Measurements from ENCODE around the gene COL2A1. TPM values are rescaled to one million over a fixed set of nuclear protein-coding genes. Genes with fewer than 3 reads are reported as not detected.

COL2A1 gene
- total RNA-seq, 1 experiment from 2014 or later, result 1.4 TPM

- H3K27me3 ChIP-seq (ENCODE audit: control insufficient read depth, insufficient read depth, low read length), result no peaks in the 10 kb centered on the region
- no peaks in the 10 kb centered on the region for H3K36me3 ChIP-seq (ENCODE audit: control insufficient read depth, insufficient read depth, low read length)
- TF ChIP-seq POLR2AphosphoS5 (IDR thresholded peaks at IDR 0.05; ENCODE audit: low read depth, low read length), result no peak
- no peak for TF ChIP-seq CTCF (IDR thresholded peaks at IDR 0.05)
- TF ChIP-seq SIN3A (IDR thresholded peaks at IDR 0.05; ENCODE audit: borderline replicate concordance, insufficient read depth, low read depth, low read length), result no peak
- TF ChIP-seq, protein P1, sequence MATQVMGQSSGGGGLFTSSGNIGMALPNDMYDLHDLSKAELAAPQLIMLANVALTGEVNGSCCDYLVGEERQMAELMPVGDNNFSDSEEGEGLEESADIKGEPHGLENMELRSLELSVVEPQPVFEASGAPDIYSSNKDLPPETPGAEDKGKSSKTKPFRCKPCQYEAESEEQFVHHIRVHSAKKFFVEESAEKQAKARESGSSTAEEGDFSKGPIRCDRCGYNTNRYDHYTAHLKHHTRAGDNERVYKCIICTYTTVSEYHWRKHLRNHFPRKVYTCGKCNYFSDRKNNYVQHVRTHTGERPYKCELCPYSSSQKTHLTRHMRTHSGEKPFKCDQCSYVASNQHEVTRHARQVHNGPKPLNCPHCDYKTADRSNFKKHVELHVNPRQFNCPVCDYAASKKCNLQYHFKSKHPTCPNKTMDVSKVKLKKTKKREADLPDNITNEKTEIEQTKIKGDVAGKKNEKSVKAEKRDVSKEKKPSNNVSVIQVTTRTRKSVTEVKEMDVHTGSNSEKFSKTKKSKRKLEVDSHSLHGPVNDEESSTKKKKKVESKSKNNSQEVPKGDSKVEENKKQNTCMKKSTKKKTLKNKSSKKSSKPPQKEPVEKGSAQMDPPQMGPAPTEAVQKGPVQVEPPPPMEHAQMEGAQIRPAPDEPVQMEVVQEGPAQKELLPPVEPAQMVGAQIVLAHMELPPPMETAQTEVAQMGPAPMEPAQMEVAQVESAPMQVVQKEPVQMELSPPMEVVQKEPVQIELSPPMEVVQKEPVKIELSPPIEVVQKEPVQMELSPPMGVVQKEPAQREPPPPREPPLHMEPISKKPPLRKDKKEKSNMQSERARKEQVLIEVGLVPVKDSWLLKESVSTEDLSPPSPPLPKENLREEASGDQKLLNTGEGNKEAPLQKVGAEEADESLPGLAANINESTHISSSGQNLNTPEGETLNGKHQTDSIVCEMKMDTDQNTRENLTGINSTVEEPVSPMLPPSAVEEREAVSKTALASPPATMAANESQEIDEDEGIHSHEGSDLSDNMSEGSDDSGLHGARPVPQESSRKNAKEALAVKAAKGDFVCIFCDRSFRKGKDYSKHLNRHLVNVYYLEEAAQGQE (IDR thresholded peaks at IDR 0.05; ENCODE audit: insufficient read depth in 1 of 2, low read depth in 2 of 2, low read length in 1 of 2), result no peak
- no peak for TF ChIP-seq TCF7L2 (IDR thresholded peaks at IDR 0.05; ENCODE audit: low read depth, low read length)
- intact Hi-C loops (cut with micrococcal nuclease; ENCODE audit: unreplicated experiment), result no loop called here
- no peaks in the 10 kb centered on the region for H3K4me1 ChIP-seq (ENCODE audit: control insufficient read depth, insufficient read depth, low read length)
- CTCF ChIA-PET, result no interaction called here
- no TSS peak for BruUV-seq (replicated peaks)
- POLR2A ChIA-PET, result interaction anchor here (0.7 kb wide), 1 partner anchor 236 kb away, joined by 3 read pairs; no protein-coding TSS in a partner anchor
- H3K27ac ChIP-seq (ENCODE audit: low read length), result no peak overlapping the region
- no peak for DNase-seq (ENCODE audit: low read depth, low spot score)
- in situ Hi-C loops (cut with HindIII; ENCODE audit: low pct_unique_long_range_greater_than_20kb, low sequenced_read_pairs), result no loop called here
- no peaks in the 10 kb centered on the region for H3K9me3 ChIP-seq (ENCODE audit: control insufficient read depth, insufficient read depth, low read depth, low read length)
- no peak overlapping the region for H3K4me3 ChIP-seq (ENCODE audit: low read depth in 2 of 2, low read length in 2 of 2)
- ATAC-seq, result no peak
Measured at GRCh38 chr12:47975036-47975620, 29.1 kb downstream of the COL2A1 start.

- H3K4me3 ChIP-seq (ENCODE audit: low read depth in 2 of 2, low read length in 2 of 2), result no peak overlapping the region
- ChIA-PET CTCF (no interaction called here), POLR2A (no interaction called here)
- BruUV-seq (replicated peaks), result no TSS peak
- no peak for ATAC-seq
- intact Hi-C loops (cut with micrococcal nuclease; ENCODE audit: unreplicated experiment) (no loop called here), in situ Hi-C loops (cut with HindIII; ENCODE audit: low pct_unique_long_range_greater_than_20kb, low sequenced_read_pairs) (no loop called here)
- no peaks in the 10 kb centered on the region for H3K36me3 ChIP-seq (ENCODE audit: control insufficient read depth, insufficient read depth, low read length)
- H3K4me1 ChIP-seq (ENCODE audit: control insufficient read depth, insufficient read depth, low read length), result no peaks in the 10 kb centered on the region
- DNase-seq (ENCODE audit: low read depth, low spot score), result no peak
- no peaks in the 10 kb centered on the region for H3K9me3 ChIP-seq (ENCODE audit: control insufficient read depth, insufficient read depth, low read depth, low read length)
- TF ChIP-seq CTCF (IDR thresholded peaks at IDR 0.05) (no peak), TCF7L2 (IDR thresholded peaks at IDR 0.05; ENCODE audit: low read depth, low read length) (no peak), POLR2AphosphoS5 (IDR thresholded peaks at IDR 0.05; ENCODE audit: low read depth, low read length) (no peak), SIN3A (IDR thresholded peaks at IDR 0.05; ENCODE audit: borderline replicate concordance, insufficient read depth, low read depth, low read length) (no peak)
- TF ChIP-seq, protein P1 (IDR thresholded peaks at IDR 0.05; ENCODE audit: insufficient read depth in 1 of 2, low read depth in 2 of 2, low read length in 1 of 2), result no peak
- no peak overlapping the region for H3K27ac ChIP-seq (ENCODE audit: low read length)
- H3K27me3 ChIP-seq (ENCODE audit: control insufficient read depth, insufficient read depth, low read length), result no peaks in the 10 kb centered on the region
Measured at GRCh38 chr12:47973870-47974269, 30.4 kb downstream of the COL2A1 start.
